GM03348 (cell line): Measurements from ENCODE around the gene PLAC9.
"Not testable (repeated sequence)": the region's sequence is repeated elsewhere in the genome, so short reads cannot be mapped to it uniquely, and the experiment has no call there.

Source experiments
- DNase-seq: peaks from one replicate; pipeline ENCODE4 v3.0.0; 2012; ENCODE audit warnings: low spot score

PLAC9 gene

GRCh38 chr10:80132299-80133139, at the start of gene PLAC9:
Gene PLAC9 (plus strand): TSS chr10:80132730. CDS start chr10:80132763, 33 bp downstream.
- DNase-seq, result peak; percentile 81

GRCh38 chr10:80090121-80090520, 42.4 kb upstream of the PLAC9 start:
- DNase-seq, result no peak

- DNase-seq, result no peak
These were observed 38.3 kb upstream of the PLAC9 start for GRCh38 chr10:80094231-80094630.

- not testable (repeated sequence) for DNase-seq
These were observed 34.3 kb upstream of the PLAC9 start for GRCh38 chr10:80098272-80098671.

- DNase-seq, result not testable (repeated sequence)
These were observed 33.2 kb upstream of the PLAC9 start for GRCh38 chr10:80099295-80099694.

GRCh38 chr10:80100116-80100515, 32.4 kb upstream of the PLAC9 start:
- DNase-seq, result no peak

- no peak for DNase-seq
These were observed 31.5 kb upstream of the PLAC9 start for GRCh38 chr10:80100861-80101695.

GRCh38 chr10:80104066-80104926, 28.2 kb upstream of the PLAC9 start:
- DNase-seq, result peak; percentile 77

- DNase-seq, result no peak
These were observed 23.8 kb upstream of the PLAC9 start for GRCh38 chr10:80108576-80109239.

GRCh38 chr10:80110986-80111385, 21.5 kb upstream of the PLAC9 start:
- DNase-seq, result no peak

GRCh38 chr10:80118669-80119068, 13.9 kb upstream of the PLAC9 start:
- no peak for DNase-seq

GRCh38 chr10:80122110-80122710, 10.3 kb upstream of the PLAC9 start:
- DNase-seq, result no peak

GRCh38 chr10:80122746-80123145, 9.8 kb upstream of the PLAC9 start:
- DNase-seq, result peak; percentile 77

GRCh38 chr10:80126876-80127275, 5.7 kb upstream of the PLAC9 start:
- DNase-seq, result no peak

GRCh38 chr10:80131499-80131901, 1.0 kb upstream of the PLAC9 start:
- peak; percentile 24 for DNase-seq

GRCh38 chr10:80133206-80133605, 676 bp downstream of the PLAC9 start:
- peak; percentile 58 for DNase-seq

- not testable (repeated sequence) for DNase-seq
These were observed 1.2 kb downstream of the PLAC9 start for GRCh38 chr10:80133687-80134086.

GRCh38 chr10:80136134-80136571, 3.6 kb downstream of the PLAC9 start:
- peak; percentile 85 for DNase-seq

- DNase-seq, result peak; percentile 57
These were observed 4.7 kb downstream of the PLAC9 start for GRCh38 chr10:80137031-80137862.

GRCh38 chr10:80137920-80138319, 5.4 kb downstream of the PLAC9 start:
- DNase-seq, result no peak
